HL-60/S4 treated with retinoic acid at 250 ng/mL for 4 days and 3 days (cell line): ENCODE measurements around the gene CIART.
"Not testable (repeated sequence)": the region's sequence is repeated elsewhere in the genome, so short reads cannot be mapped to it uniquely, and the experiment has no call there.

Experiments used
- in situ Hi-C: fragments of 300-500 bp; cut with MboI; formaldehyde crosslinking; loops from 2 replicates; pipeline ENCODE4 v1.7.0; 2022; ENCODE audit warnings: low sequenced_read_pairs

CIART gene

DNA sequence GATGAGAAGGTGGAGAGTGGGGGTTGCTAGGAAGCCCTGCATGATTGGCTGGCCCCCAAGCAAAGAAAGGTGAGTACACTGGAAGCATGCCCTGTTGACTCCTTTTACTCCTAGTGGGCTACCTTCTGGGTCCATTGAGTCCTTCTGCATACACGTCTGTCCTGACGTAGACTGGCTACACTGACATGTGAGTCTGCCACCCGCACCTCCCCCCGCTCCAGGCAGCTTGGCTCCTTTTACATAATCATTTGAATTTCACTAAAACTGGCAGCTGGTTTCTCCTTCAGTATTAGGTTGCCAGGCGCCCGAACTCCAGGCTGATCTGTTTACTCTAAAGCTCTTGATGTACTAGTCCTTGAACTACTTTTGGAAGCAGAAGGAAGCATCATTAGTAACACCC is 20.0 kb downstream of the CIART start:
- in situ Hi-C loops = no loop called here

DNA sequence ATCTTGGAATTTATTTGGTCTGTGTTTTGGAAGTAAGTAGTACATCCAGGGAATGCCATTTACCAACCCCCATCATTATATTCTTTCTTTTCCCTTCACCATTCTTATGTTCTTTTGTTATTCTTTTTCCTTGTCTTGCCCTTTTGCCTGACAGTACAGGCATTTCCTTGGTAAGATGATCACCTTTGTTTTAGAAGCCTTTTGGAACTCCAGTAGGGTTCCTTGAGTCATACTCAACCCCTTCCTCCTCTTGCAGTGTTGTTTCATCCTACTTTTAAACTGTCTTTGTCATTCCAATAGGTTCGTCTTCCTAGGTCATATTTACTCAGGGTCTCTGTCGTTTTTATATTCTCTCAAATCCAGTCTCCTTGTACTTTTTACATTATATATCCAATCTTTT is 20.5 kb downstream of the CIART start:
- in situ Hi-C loops = no loop called here

DNA sequence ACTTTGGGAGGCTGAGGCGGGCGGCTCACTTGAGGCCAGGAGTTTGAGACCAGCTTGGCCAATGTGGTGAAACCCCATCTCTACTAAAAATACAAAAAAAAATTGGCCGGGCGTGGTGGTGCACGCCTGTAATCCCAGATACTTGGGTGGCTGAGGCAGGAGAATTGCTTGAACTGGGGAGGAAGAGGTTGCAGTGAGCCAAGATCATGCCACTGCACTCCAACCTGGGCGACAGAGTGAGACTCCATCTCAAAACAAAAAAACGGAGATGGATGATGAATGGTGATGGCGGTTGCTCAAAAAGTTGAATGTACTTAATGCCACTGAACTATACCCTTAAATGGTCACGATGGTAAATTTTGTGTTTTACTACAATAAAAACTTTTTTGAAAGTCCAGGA is 26.2 kb downstream of the CIART start:
- in situ Hi-C loops = not testable (repeated sequence)

DNA sequence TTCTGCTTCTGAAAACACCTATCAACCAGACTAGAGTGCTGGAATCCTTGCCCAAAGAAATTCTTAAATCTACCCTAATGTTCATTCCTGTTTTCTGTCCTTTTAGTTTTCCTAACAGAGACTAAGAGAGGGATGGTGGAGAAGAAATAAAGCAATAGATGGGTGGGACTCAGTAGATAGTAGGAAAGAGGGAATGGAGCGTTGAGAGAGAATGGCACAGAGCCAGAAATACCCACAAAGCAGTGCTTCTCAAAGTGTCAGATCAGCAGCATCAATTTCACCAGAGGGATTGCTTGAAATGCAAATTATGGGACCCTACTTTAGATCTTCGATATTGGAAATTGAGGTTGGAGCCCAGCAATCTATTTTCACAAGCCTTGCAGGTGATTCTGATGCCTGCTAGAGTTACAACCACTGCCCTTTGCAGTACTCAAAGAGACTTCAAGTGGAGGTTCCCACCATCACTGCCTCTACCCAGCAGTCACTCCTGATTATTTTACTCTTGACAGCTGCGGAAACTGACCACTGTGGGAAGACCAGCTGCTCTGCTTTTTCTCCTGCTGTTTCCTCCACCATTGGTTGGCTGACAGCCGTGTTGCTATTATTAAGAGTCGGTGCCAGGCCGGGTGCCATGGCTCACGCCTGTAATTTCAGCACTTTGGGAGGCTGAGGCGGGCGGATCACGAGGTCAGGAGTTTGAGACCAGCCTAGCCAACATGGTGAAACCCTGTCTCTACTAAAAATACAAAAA is 27.6 kb downstream of the CIART start:
- in situ Hi-C loops = no loop called here

DNA sequence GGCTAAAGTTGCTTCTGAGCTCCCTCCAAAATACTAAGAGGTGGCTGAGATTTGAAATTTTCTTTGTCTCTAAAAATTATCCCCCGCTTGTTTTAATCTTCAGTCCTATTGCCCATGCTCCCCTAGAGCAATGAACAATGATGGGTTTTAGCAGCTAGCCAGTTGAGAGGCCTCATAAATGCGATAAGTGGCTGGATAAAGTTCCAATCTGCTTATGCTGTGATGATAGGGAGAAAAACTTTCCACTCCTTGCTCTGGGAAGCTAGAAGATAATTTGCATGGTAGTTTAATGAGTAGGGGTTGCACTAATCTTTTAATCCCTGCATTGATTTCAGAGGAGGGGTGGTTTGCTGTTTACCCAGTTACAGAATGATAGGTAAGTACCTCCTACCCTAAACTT is 29.4 kb downstream of the CIART start:
- in situ Hi-C loops = no loop called here

DNA sequence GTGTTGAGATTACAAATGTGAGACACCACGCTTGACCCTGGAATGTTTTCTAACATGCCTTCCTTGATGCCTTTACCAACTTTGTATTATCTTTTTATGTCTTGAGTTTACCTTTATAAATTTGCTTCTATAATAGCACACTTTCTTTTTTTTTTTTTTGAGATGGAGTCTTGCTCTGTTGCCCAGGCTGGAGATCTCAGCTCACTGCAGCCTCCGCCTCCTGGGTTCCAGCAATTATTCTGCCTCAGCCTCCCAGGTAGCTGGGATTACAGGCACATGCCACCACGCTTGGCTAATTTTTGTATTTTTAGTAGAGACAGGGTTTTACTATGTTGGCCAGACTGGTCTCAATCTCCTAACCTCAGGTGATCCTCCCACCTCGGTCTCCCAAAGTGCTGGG is 32.3 kb downstream of the CIART start:
- in situ Hi-C loops = not testable (repeated sequence)

DNA sequence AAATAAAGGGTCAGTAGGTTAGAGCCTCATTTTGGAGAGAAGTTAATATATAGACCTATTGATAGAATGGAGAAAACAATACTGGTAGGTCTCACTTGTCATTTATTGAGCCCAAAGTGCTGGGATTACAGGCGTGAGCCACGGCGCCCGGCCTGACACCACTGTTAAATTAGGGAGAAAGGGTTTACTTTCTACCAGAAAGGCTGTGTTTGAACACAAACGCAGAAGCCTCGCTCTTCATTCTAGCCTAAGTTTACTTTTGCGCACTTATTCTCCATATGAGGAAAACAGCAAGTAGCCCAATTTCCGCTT is 38.3 kb downstream of the CIART start:
- in situ Hi-C loops = no loop called here

DNA sequence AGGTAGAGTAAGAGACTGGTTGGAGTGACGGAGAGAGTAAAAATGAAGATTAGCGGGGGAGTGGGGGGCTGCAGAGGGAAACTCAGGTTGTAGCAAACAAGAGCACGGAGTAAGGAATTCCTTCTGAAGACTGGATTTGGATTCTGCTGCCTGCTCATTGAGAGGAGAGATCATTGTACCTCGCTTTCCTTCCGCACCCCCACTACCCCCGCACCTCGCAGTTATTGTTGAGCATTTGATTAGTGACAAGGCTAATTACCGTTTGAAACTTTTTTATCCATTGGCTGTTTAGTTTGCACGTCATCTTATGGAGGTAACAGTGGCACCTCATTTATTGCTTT is 39.4 kb downstream of the CIART start:
- in situ Hi-C loops = no loop called here

DNA sequence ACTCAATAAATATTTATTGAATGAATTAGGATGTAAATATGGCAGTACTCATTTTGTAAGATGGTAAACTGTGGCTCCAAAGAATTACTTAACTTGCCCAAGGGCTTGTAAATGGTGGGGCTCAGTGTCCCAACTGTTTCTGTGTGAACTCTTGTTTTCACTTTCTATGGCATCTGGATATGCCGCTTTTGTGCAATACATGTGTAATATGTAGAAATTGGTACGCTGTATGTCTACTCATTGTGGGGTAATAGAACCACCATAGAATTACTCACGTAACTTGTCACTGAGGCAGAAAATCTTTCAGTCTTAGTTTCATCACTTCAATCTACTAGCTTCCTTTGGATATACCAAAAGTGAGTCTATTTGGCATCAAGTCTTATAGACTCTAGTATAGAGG is 40.0 kb downstream of the CIART start:
- in situ Hi-C loops = no loop called here

DNA sequence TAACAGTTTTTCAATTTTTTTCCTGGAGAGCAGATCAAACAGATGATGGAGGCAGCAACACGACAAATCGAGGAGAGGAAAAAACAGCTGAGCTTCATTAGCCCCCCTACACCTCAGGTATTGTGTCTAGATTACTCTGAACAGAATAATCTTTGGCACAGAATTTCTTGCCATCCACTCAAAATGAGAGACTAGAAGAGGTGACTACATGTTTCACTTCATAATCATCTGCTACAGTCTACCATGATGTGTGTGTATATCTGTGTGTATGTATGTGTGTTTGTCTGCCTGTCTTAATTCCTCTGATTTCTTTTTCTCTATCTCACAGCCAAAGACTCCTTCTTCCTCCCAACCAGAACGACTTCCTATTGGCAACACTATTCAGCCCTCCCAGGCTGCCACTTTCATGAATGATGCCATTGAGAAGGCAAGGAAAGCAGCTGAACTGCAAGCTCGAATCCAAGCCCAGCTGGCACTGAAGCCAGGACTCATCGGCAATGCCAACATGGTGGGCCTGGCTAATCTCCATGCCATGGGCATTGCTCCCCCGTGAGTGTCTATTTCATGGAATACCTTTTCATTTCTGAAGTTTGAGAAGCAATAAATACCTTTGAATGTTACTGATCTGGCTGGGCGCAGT is 50.4 kb downstream of the CIART start:
- in situ Hi-C loops = no loop called here
